Body of pancreas (tissue), 4 donors: ENCODE measurements around the gene GRM8.

Source experiments
- CTCF ChIP-seq, 7 experiments: fragments of 450-650 bp in 4 of 7; fragments of 200-600 bp in 3 of 7; sonication (generic) in 3 of 7; IDR thresholded peaks; one replicate each; pipeline ENCODE4 v1.5.1; 2016 to 2019; ENCODE audit warnings: antibody characterized with exemption in 7 of 7
- POLR2A ChIP-seq, 3 donors: fragments of 450-650 bp; IDR thresholded peaks; one replicate each; pipeline ENCODE4 v1.6.1; 2016; ENCODE audit warnings: antibody characterized with exemption in 3 of 3, mild to moderate bottlenecking in 2 of 3

GRCh38 chr7:127158659-127159058 lies 94.1 kb downstream of the GRM8 start:
- TF ChIP-seq CTCF (IDR thresholded peaks at IDR 0.05), result no peak
- TF ChIP-seq POLR2A (IDR thresholded peaks at IDR 0.05), result no peak
